ENCODE data around the gene CFAP61.
"Not testable (repeated sequence)": the region's sequence is repeated elsewhere in the genome, so short reads cannot be mapped to it uniquely, and the experiment has no call there.

The CFAP61 gene

GRCh38 chr20:20237093-20237959, 185.0 kb downstream of the CFAP61 start:
- no peak for DNase-seq

- DNase-seq = peak; percentile 30
Measured at GRCh38 chr20:20241976-20242375, 189.6 kb downstream of the CFAP61 start.

GRCh38 chr20:20244384-20244783, 192.1 kb downstream of the CFAP61 start:
- not testable (repeated sequence) for DNase-seq

GRCh38 chr20:20246996-20247633, 194.8 kb downstream of the CFAP61 start:
- no peak for DNase-seq

GRCh38 chr20:20248620-20249200, 196.4 kb downstream of the CFAP61 start:
- no peak for DNase-seq

GRCh38 chr20:20251317-20251716, 199.0 kb downstream of the CFAP61 start:
- no peak for DNase-seq

- no peak for DNase-seq
Measured at GRCh38 chr20:20251836-20252235, 199.5 kb downstream of the CFAP61 start.

- DNase-seq = no peak
Measured at GRCh38 chr20:20253039-20253743, 200.9 kb downstream of the CFAP61 start.

GRCh38 chr20:20253744-20254330, 201.5 kb downstream of the CFAP61 start:
- no peak for DNase-seq

GRCh38 chr20:20255099-20255498, 202.8 kb downstream of the CFAP61 start:
- no peak for DNase-seq

GRCh38 chr20:20259533-20259932, 207.2 kb downstream of the CFAP61 start:
- DNase-seq = no peak

GRCh38 chr20:20261159-20261558, 208.8 kb downstream of the CFAP61 start:
- DNase-seq = no peak

- no peak for DNase-seq
Measured at GRCh38 chr20:20265210-20265609, 212.9 kb downstream of the CFAP61 start.

GRCh38 chr20:20266552-20266951, 214.2 kb downstream of the CFAP61 start:
- no peak for DNase-seq

- DNase-seq = peak; percentile 50
Measured at GRCh38 chr20:20267685-20268370, 215.5 kb downstream of the CFAP61 start.

- DNase-seq = no peak
Measured at GRCh38 chr20:20271271-20271670, 218.9 kb downstream of the CFAP61 start.

- DNase-seq = no peak
Measured at GRCh38 chr20:20272686-20273085, 220.4 kb downstream of the CFAP61 start.

GRCh38 chr20:20273286-20273685, 221.0 kb downstream of the CFAP61 start:
- DNase-seq = no peak

GRCh38 chr20:20274821-20275220, 222.5 kb downstream of the CFAP61 start:
- DNase-seq = no peak

- no peak for DNase-seq
Measured at GRCh38 chr20:20275636-20276035, 223.3 kb downstream of the CFAP61 start.

GRCh38 chr20:20276811-20277530, 224.6 kb downstream of the CFAP61 start:
- DNase-seq = no peak
